T47D (cell line): ENCODE data around the gene CTLA4.
"Not testable (repeated sequence)": the region's sequence is repeated elsewhere in the genome, so short reads cannot be mapped to it uniquely, and the experiment has no call there.

Experiments used
- DNase-seq, 2 experiments: peaks; one replicate each; pipeline versions ENCODE4 v3.0.0 to v3.0.0-alpha.2; 2011 to 2012; ENCODE audit warnings: low read depth in 1 of 2, low spot score in 1 of 2
- JUND ChIP-seq: IDR thresholded peaks from 2 replicates; pipeline ENCODE4 v1.6.1; 2012; ENCODE audit warnings: low read depth
- in situ Hi-C: cut with HindIII; loops from 2 replicates; pipeline ENCODE4 v1.10.0; 2016; ENCODE audit warnings: low sequenced_read_pairs, low pct_unique_long_range_greater_than_20kb

Gene CTLA4

GRCh38 chr2:203861607-203862006, 6.0 kb upstream of the CTLA4 start:
- TF ChIP-seq JUND: no peak
- in situ Hi-C loops: no loop called here
- DNase-seq: no peak

- in situ Hi-C loops: no loop called here
- no peak for TF ChIP-seq JUND
- no peak for DNase-seq
Observed at GRCh38 chr2:203869223-203870042, 1.9 kb downstream of the CTLA4 start.

- no peak for TF ChIP-seq JUND
- in situ Hi-C loops: no loop called here
- DNase-seq: no peak
Observed at GRCh38 chr2:203870481-203870880, 2.9 kb downstream of the CTLA4 start.

GRCh38 chr2:203870941-203871340, 3.4 kb downstream of the CTLA4 start:
- TF ChIP-seq JUND: no peak
- DNase-seq: no peak
- in situ Hi-C loops: no loop called here

- TF ChIP-seq JUND: no peak
- DNase-seq: no peak
- in situ Hi-C loops: no loop called here
Observed at GRCh38 chr2:203871371-203871983, 3.9 kb downstream of the CTLA4 start.

GRCh38 chr2:203873461-203873860, 5.9 kb downstream of the CTLA4 start:
- in situ Hi-C loops: no loop called here
- no peak for TF ChIP-seq JUND
- DNase-seq: no peak

- in situ Hi-C loops: no loop called here
- no peak for TF ChIP-seq JUND
- DNase-seq: no peak
Observed at GRCh38 chr2:203873921-203874631, 6.5 kb downstream of the CTLA4 start.

GRCh38 chr2:203875471-203875870, 7.9 kb downstream of the CTLA4 start:
- TF ChIP-seq JUND: no peak
- in situ Hi-C loops: no loop called here
- no peak for DNase-seq

- DNase-seq: no peak
- in situ Hi-C loops: no loop called here
- no peak for TF ChIP-seq JUND
Observed at GRCh38 chr2:203876328-203876727, 8.8 kb downstream of the CTLA4 start.

GRCh38 chr2:203878063-203878462, 10.5 kb downstream of the CTLA4 start:
- DNase-seq: no peak
- in situ Hi-C loops: no loop called here
- no peak for TF ChIP-seq JUND

GRCh38 chr2:203880557-203881125, 13.1 kb downstream of the CTLA4 start:
- in situ Hi-C loops: no loop called here
- TF ChIP-seq JUND: no peak

GRCh38 chr2:203881185-203881584, 13.6 kb downstream of the CTLA4 start:
- in situ Hi-C loops: not testable (repeated sequence)

More at GRCh38 chr2:203880557-203881125, 13.1 kb downstream of the CTLA4 start:
- no peak for DNase-seq

GRCh38 chr2:203882551-203882950, 15.0 kb downstream of the CTLA4 start:
- no peak for TF ChIP-seq JUND
- no peak for DNase-seq

More at GRCh38 chr2:203881185-203881584, 13.6 kb downstream of the CTLA4 start:
- not testable (repeated sequence) for DNase-seq

More at GRCh38 chr2:203882551-203882950, 15.0 kb downstream of the CTLA4 start:
- in situ Hi-C loops: no loop called here
